ENCODE measurements around the gene RBBP5.

GRCh38 chr1:205142102-205142469 lies 20.3 kb upstream of the RBBP5 start:
- TF ChIP-seq ARNTL (CRISPR knock-in tag; IDR thresholded peaks at IDR 0.05; ENCODE audit: borderline replicate concordance, low read depth): no peak
- no peak for TF ChIP-seq SNAI2 (CRISPR knock-in tag; IDR thresholded peaks at IDR 0.05)
- TF ChIP-seq RARB (CRISPR knock-in tag; IDR thresholded peaks at IDR 0.05): no peak
- no peak for TF ChIP-seq ZNF70 (CRISPR knock-in tag; IDR thresholded peaks at IDR 0.05)
- TF ChIP-seq ZFP3 (CRISPR knock-in tag; IDR thresholded peaks at IDR 0.05): no peak
- TF ChIP-seq, protein P1, sequence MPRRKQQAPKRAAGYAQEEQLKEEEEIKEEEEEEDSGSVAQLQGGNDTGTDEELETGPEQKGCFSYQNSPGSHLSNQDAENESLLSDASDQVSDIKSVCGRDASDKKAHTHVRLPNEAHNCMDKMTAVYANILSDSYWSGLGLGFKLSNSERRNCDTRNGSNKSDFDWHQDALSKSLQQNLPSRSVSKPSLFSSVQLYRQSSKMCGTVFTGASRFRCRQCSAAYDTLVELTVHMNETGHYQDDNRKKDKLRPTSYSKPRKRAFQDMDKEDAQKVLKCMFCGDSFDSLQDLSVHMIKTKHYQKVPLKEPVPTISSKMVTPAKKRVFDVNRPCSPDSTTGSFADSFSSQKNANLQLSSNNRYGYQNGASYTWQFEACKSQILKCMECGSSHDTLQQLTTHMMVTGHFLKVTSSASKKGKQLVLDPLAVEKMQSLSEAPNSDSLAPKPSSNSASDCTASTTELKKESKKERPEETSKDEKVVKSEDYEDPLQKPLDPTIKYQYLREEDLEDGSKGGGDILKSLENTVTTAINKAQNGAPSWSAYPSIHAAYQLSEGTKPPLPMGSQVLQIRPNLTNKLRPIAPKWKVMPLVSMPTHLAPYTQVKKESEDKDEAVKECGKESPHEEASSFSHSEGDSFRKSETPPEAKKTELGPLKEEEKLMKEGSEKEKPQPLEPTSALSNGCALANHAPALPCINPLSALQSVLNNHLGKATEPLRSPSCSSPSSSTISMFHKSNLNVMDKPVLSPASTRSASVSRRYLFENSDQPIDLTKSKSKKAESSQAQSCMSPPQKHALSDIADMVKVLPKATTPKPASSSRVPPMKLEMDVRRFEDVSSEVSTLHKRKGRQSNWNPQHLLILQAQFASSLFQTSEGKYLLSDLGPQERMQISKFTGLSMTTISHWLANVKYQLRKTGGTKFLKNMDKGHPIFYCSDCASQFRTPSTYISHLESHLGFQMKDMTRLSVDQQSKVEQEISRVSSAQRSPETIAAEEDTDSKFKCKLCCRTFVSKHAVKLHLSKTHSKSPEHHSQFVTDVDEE (CRISPR knock-in tag; IDR thresholded peaks at IDR 0.05): no peak
- TF ChIP-seq, protein P2, sequence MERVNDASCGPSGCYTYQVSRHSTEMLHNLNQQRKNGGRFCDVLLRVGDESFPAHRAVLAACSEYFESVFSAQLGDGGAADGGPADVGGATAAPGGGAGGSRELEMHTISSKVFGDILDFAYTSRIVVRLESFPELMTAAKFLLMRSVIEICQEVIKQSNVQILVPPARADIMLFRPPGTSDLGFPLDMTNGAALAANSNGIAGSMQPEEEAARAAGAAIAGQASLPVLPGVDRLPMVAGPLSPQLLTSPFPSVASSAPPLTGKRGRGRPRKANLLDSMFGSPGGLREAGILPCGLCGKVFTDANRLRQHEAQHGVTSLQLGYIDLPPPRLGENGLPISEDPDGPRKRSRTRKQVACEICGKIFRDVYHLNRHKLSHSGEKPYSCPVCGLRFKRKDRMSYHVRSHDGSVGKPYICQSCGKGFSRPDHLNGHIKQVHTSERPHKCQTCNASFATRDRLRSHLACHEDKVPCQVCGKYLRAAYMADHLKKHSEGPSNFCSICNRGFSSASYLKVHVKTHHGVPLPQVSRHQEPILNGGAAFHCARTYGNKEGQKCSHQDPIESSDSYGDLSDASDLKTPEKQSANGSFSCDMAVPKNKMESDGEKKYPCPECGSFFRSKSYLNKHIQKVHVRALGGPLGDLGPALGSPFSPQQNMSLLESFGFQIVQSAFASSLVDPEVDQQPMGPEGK (CRISPR knock-in tag; IDR thresholded peaks at IDR 0.05; ENCODE audit: borderline replicate concordance): no peak
- TF ChIP-seq, protein P3, sequence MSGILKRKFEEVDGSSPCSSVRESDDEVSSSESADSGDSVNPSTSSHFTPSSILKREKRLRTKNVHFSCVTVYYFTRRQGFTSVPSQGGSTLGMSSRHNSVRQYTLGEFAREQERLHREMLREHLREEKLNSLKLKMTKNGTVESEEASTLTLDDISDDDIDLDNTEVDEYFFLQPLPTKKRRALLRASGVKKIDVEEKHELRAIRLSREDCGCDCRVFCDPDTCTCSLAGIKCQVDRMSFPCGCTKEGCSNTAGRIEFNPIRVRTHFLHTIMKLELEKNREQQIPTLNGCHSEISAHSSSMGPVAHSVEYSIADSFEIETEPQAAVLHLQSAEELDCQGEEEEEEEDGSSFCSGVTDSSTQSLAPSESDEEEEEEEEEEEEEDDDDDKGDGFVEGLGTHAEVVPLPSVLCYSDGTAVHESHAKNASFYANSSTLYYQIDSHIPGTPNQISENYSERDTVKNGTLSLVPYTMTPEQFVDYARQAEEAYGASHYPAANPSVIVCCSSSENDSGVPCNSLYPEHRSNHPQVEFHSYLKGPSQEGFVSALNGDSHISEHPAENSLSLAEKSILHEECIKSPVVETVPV (CRISPR knock-in tag; IDR thresholded peaks at IDR 0.05): no peak
- TF ChIP-seq ISL1 (CRISPR knock-in tag; IDR thresholded peaks at IDR 0.05): no peak
- TF ChIP-seq, protein P4, sequence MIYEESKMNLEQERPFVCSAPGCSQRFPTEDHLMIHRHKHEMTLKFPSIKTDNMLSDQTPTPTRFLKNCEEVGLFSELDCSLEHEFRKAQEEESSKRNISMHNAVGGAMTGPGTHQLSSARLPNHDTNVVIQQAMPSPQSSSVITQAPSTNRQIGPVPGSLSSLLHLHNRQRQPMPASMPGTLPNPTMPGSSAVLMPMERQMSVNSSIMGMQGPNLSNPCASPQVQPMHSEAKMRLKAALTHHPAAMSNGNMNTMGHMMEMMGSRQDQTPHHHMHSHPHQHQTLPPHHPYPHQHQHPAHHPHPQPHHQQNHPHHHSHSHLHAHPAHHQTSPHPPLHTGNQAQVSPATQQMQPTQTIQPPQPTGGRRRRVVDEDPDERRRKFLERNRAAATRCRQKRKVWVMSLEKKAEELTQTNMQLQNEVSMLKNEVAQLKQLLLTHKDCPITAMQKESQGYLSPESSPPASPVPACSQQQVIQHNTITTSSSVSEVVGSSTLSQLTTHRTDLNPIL (CRISPR knock-in tag; IDR thresholded peaks at IDR 0.05; ENCODE audit: low read depth): no peak
- TF ChIP-seq PPARA (CRISPR knock-in tag; IDR thresholded peaks at IDR 0.05; ENCODE audit: borderline replicate concordance): no peak
- no peak for TF ChIP-seq ESRRG (CRISPR knock-in tag; IDR thresholded peaks at IDR 0.05)
- no peak for TF ChIP-seq ZFP30 (CRISPR knock-in tag; IDR thresholded peaks at IDR 0.05)
- no peak for TF ChIP-seq OSR1 (CRISPR knock-in tag; IDR thresholded peaks at IDR 0.05)

Measured in SK-N-SH treated with all-trans-retinoic acid at 6 μM for 48 hours (cell line).